MCF 10A (cell line): ENCODE results near the gene RLF. TPM values are rescaled to one million over a fixed set of nuclear protein-coding genes. Genes with fewer than 3 reads are reported as not detected.

Experiments used
- BruUV-seq: library from RNA; stranded (reverse); fragments of 400-500 nt; replicated peaks from 2 replicates; lab custom pipeline; 2021; lab: Mats Ljungman, UMichigan
- CTCF ChIA-PET: fragments of 300-600 bp; sonication (Branson Sonifier 250); formaldehyde crosslinking; extraction: SDS; loops from one replicate; lab custom pipeline; 2021; ENCODE audit warnings: antibody characterized with exemption, inconsistent platforms; lab: Yijun Ruan, JAX
- POLR2A ChIA-PET: fragments of 300-600, 350-650 bp; sonication (Branson Sonifier 250); formaldehyde crosslinking; extraction: SDS; loops from one replicate; lab custom pipeline; 2020; ENCODE audit warnings: antibody characterized with exemption, inconsistent platforms; lab: Yijun Ruan, JAX
- DNase-seq: peaks from one replicate; pipeline ENCODE4 v3.0.0-alpha.2; 2018; ENCODE audit not compliant: unreplicated experiment
- H3K27ac Mint-ChIP-seq: one replicate; pipeline ENCODE4 v1.8.0; 2022; ENCODE audit warnings: mild to moderate bottlenecking, low read depth, mixed read lengths; ENCODE audit not compliant: unreplicated experiment
- H3K27me3 Mint-ChIP-seq: one replicate; pipeline ENCODE4 v1.8.0; 2022; ENCODE audit warnings: mixed read lengths; ENCODE audit not compliant: insufficient read depth, unreplicated experiment
- H3K36me3 Mint-ChIP-seq: one replicate; pipeline ENCODE4 v1.8.0; 2022; ENCODE audit warnings: mild to moderate bottlenecking, moderate library complexity, mixed read lengths; ENCODE audit not compliant: insufficient read depth, unreplicated experiment
- H3K4me1 Mint-ChIP-seq: one replicate; pipeline ENCODE4 v1.8.0; 2022; ENCODE audit warnings: mixed read lengths; ENCODE audit not compliant: insufficient read depth, unreplicated experiment
- H3K4me3 Mint-ChIP-seq: one replicate; pipeline ENCODE4 v1.8.0; 2022; ENCODE audit warnings: mild to moderate bottlenecking, moderate library complexity, mixed read lengths; ENCODE audit not compliant: unreplicated experiment
- H3K9me3 Mint-ChIP-seq: one replicate; pipeline ENCODE4 v1.8.0; 2022; ENCODE audit warnings: mixed read lengths; ENCODE audit not compliant: unreplicated experiment
- intact Hi-C: fragments of 100-400 bp; cut with micrococcal nuclease; formaldehyde crosslinking; loops from 2 replicates; pipeline ENCODE4 v1.14.1; 2022
- total RNA-seq: library from RNA; stranded (reverse); gene quantifications from 2 replicates; pipeline ENCODE4 v1.2.3, GENCODE V29; 2022
- TF ChIP-seq, protein P1 (sequence below): fragments of 200-600 bp; IDR thresholded peaks from one replicate; pipeline ENCODE4 v1.8.0; 2022; ENCODE audit warnings: antibody characterized with exemption, mild to moderate bottlenecking; ENCODE audit not compliant: unreplicated experiment

RLF gene
- total RNA-seq, 1 experiment from 2014 or later: 8.8 TPM

DNA sequence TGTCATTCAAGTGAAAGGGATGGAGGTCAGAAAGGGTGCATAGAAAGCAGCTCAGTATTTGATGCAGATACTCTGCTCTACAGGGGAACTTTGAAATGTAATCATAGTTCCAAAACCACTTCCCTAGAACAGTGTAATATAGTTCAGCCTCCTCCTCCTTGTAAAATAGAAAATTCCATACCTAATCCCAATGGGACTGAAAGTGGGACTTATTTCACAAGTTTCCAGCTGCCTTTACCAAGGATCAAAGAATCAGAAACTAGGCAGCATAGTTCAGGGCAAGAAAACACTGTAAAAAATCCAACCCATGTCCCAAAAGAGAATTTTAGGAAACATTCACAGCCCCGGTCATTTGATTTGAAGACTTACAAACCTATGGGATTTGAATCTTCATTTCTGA, 78.4 kb downstream of the RLF start:
- intact Hi-C loops: no loop called here
- Mint-ChIP-seq H3K4me3 (no peak overlapping the region), H3K27ac (no peak overlapping the region), H3K4me1 (peaks cover 9% of the 10 kb centered on the region), H3K27me3 (no peaks in the 10 kb centered on the region), H3K36me3 (peaks cover 41% of the 10 kb centered on the region), H3K9me3 (no peaks in the 10 kb centered on the region)
- DNase-seq: no peak
- BruUV-seq: no TSS peak
- TF ChIP-seq, protein P1, sequence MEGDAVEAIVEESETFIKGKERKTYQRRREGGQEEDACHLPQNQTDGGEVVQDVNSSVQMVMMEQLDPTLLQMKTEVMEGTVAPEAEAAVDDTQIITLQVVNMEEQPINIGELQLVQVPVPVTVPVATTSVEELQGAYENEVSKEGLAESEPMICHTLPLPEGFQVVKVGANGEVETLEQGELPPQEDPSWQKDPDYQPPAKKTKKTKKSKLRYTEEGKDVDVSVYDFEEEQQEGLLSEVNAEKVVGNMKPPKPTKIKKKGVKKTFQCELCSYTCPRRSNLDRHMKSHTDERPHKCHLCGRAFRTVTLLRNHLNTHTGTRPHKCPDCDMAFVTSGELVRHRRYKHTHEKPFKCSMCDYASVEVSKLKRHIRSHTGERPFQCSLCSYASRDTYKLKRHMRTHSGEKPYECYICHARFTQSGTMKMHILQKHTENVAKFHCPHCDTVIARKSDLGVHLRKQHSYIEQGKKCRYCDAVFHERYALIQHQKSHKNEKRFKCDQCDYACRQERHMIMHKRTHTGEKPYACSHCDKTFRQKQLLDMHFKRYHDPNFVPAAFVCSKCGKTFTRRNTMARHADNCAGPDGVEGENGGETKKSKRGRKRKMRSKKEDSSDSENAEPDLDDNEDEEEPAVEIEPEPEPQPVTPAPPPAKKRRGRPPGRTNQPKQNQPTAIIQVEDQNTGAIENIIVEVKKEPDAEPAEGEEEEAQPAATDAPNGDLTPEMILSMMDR: no peak
- POLR2A ChIA-PET: interaction anchor here (0.6 to 2.1 kb wide), 3 partner anchors 16 to 34 kb away, joined by 3 to 4 read pairs (median 3); no protein-coding TSS in a partner anchor
- CTCF ChIA-PET: interaction anchor here (0.6 to 1.7 kb wide), 4 partner anchors 9 to 99 kb away, joined by 3 to 5 read pairs (median 4); no protein-coding TSS in a partner anchor

DNA sequence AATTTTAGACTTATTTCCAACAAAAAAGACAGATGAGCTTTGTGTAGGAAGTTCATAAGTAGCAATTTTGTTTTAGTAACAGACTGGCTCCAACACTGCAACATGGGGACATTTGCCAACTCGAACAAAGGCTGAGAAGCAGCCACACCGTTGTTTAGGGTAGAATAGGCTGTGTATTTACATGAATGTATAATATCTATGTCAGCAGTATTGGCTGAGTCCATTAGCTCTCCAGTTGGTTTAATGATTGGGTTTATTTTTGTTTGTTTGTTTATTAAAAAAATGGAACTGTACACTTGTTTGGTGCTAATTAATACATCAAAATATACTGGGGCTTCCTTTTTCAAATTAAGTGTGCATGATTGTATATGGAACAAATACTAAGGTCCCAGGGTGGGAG, 79.2 kb downstream of the RLF start:
- TF ChIP-seq, protein P1: no peak
- CTCF ChIA-PET: interaction anchor here (1.2 to 2.7 kb wide), 3 partner anchors 8 to 87 kb away, joined by 3 to 14 read pairs (median 5); no protein-coding TSS in a partner anchor
- no TSS peak for BruUV-seq
- POLR2A ChIA-PET: interaction anchor here (1.2 to 2.1 kb wide), 2 partner anchors 15 to 19 kb away, joined by 3 to 4 read pairs; no protein-coding TSS in a partner anchor
- H3K27me3 Mint-ChIP-seq: no peaks in the 10 kb centered on the region
- H3K4me1 Mint-ChIP-seq: peaks cover 13% of the 10 kb centered on the region
- no peak overlapping the region for H3K27ac Mint-ChIP-seq
- no peaks in the 10 kb centered on the region for H3K9me3 Mint-ChIP-seq
- intact Hi-C loops: no loop called here
- peaks cover 38% of the 10 kb centered on the region for H3K36me3 Mint-ChIP-seq
- no peak overlapping the region for H3K4me3 Mint-ChIP-seq
- no peak for DNase-seq

DNA sequence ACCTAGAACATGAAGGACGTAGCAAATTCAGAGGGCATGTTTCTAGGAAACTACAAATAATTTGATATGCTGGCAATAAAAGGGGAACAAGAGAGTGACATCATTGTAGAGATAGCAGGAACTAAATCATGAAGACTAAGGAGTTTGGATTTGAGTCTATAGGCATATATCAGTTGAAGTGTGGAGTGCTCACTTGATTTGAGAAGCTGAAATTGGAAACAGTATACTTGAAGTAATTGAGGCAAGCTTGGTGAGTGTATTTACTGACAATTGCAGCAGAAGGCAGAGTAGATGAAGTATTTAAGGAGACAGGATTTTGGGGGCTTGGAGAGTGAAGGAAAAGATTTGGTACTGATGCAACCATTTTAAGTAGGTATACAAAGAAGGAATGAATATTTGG, 80.2 kb downstream of the RLF start:
- Mint-ChIP-seq H3K4me1 (peaks cover 13% of the 10 kb centered on the region), H3K4me3 (no peak overlapping the region), H3K36me3 (peaks cover 31% of the 10 kb centered on the region), H3K9me3 (no peaks in the 10 kb centered on the region), H3K27ac (peak overlapping the region; percentile 13), H3K27me3 (no peaks in the 10 kb centered on the region)
- TF ChIP-seq, protein P1: no peak
- ChIA-PET CTCF (interaction anchor here (0.7 to 2.7 kb wide), 4 partner anchors 88 to 633 kb away, joined by 3 to 14 read pairs (median 6); no protein-coding TSS in a partner anchor), POLR2A (interaction anchor here (0.6 to 2.3 kb wide), 8 partner anchors 11 to 88 kb away, joined by 3 to 7 read pairs (median 4); no protein-coding TSS in a partner anchor)
- intact Hi-C loops: no loop called here
- no peak for DNase-seq
- BruUV-seq: TSS peak; percentile 73

DNA sequence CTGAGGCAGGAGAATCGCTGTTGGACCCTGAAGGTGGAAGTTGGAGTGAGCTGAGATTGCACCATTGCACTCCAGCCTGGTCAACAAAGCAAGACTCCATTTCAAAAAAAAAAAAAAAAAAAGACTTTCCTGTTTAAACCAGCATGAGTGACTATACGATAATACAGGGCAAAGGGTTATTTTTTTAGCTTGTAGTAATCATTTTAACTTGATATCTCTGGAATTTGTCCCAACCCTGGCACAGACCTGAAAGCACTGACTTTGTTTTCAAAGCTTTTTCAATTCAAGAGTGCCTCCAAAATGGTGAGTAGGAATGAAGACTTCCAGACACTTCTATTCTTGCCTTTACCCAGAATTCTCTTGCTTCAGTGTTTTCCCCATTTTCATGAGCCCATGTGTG, 82.2 kb downstream of the RLF start:
- H3K36me3 Mint-ChIP-seq: peaks cover 17% of the 10 kb centered on the region
- no peak overlapping the region for H3K4me3 Mint-ChIP-seq
- H3K4me1 Mint-ChIP-seq: peaks cover 13% of the 10 kb centered on the region
- TF ChIP-seq, protein P1: no peak
- DNase-seq: no peak
- ChIA-PET CTCF (interaction anchor here (0.6 kb wide), 1 partner anchor 10 kb away, joined by 4 read pairs; no protein-coding TSS in a partner anchor), POLR2A (interaction anchor here (0.6 kb wide), 3 partner anchors 59 to 288 kb away, joined by 3 to 5 read pairs (median 3); no protein-coding TSS in a partner anchor)
- intact Hi-C loops: no loop called here
- H3K9me3 Mint-ChIP-seq: no peaks in the 10 kb centered on the region
- no TSS peak for BruUV-seq
- no peaks in the 10 kb centered on the region for H3K27me3 Mint-ChIP-seq
- peak overlapping the region; percentile 44 for H3K27ac Mint-ChIP-seq
